Right cardiac atrium (tissue), 5 donors: ENCODE results near the gene ANKZF1. TPM values are rescaled to one million over a fixed set of nuclear protein-coding genes. Genes with fewer than 3 reads are reported as not detected.

Experiments
- ATAC-seq, 2 donors: fragments of 200-7000 bp; cut with Tn5 transposase; one replicate each; pipeline versions ENCODE4 v1.8.0 to v1.9.1; 2020; ENCODE audit warnings: moderate library complexity in 2 of 2, mild to moderate bottlenecking in 1 of 2
- DNase-seq, 3 donors: peaks; one replicate each; pipeline ENCODE4 v3.0.0-alpha.2; 2020
- H3K27ac ChIP-seq: one replicate; pipeline ENCODE4 v1.5.1; 2013; ENCODE audit warnings: mild to moderate bottlenecking, low read length, control low read depth, moderate library complexity
- H3K27me3 ChIP-seq: one replicate; pipeline ENCODE4 v1.6.1; 2013; ENCODE audit not compliant: control insufficient read depth, insufficient read depth
- H3K4me1 ChIP-seq: one replicate; pipeline ENCODE4 v1.6.1; 2013; ENCODE audit warnings: low read length; ENCODE audit not compliant: control insufficient read depth, insufficient read depth
- H3K4me3 ChIP-seq: one replicate; pipeline ENCODE4 v1.5.1; 2013; ENCODE audit warnings: low read length, control low read depth
- H3K9me3 ChIP-seq: one replicate; pipeline ENCODE4 v1.6.1; 2013; ENCODE audit warnings: low read length; ENCODE audit not compliant: control insufficient read depth
- WGBS: extraction: QIAGEN DNeasy Blood & Tissue Kit; methylation state at CpG from one replicate; pipeline ENCODE4 v1.1.7; 2013; 5-methylcytosine and 5-hydroxymethylcytosine counted together
- intact Hi-C, 4 donors: fragments of 100-400 bp; cut with DNase I; formaldehyde crosslinking; loops; one replicate each; pipeline versions ENCODE4 v1.11.0 to v1.14.0; 2022 to 2023
- polyA plus RNA-seq: library from polyadenylated mRNA; stranded (reverse); fragments of 200-250 nt; gene quantifications from one replicate; pipeline ENCODE4 v1.2.3, GENCODE V29; 2013
- total RNA-seq, 4 donors: library from RNA; stranded (reverse); fragmentation: NEBNext Ultra II Directional; extraction: Animal tissue kit (Norgen Biotek cat#: 25700); gene quantifications; one replicate each; pipeline ENCODE4 v1.2.1, GENCODE V29; 2021
- donor health status: healthy with polysubstance abuse.
- donor health status: DM: no; HTN: yes; CAD: no.
- donor health status: DM: no; HTN: no; CAD: no.
- donor health status: DM: no; HTN: yes; CAD: no; lungs with severe emphysema.
- donor health status: DM: yes; HTN: yes; CAD: no.

ANKZF1 gene
- total and polyA plus RNA-seq, 5 donors: 14.9 to 32.0 (median 25.8) TPM

DNA sequence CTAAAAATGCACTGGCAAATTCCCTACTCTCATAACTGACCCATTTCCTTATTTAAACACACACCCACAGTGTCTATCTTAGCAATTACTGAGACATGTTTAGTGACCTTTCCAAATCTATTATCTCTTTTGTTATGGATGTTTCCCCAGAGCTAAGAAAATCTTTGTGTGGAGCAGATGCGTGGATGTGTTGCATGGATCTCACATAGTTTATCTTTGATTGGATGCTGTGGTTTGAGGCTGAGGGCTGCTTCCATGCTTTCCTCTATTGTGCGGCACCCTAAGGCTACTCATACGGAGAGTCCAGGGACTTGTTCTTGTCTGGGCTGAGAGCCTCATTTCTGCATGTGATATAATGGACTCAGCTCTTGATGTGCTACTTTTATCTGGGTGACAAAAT, 4.7 kb downstream of the ANKZF1 start:
- DNase-seq: no peak
- intact Hi-C loops: no loop called here
- WGBS: 72% methylated on average over 3 of the region's 3 CpGs

DNA sequence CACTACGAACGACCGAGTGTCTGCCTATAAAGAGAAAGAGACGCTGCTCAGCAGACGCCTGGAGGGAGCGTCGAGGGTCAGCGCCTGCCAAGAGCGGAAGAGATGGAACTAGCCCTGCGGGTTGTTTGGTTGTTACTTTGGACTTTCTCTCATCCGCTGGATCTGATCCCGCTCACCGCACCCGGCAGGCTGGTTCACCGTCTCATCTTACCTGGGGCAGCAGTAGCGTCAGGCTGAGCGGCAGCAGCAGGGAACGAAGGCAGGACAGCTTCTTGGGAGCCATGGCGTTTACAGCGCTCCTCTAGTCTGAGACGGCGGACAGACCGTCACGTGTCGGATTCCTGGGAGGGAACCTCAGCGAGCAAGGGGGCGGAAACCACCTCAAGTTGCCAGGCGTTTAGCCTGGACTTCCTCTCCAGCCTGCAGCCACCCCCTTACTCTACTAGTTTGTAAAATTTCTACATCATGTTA, 13.7 kb downstream of the ANKZF1 start:
- no peaks in the 10 kb centered on the region for H3K27me3 ChIP-seq
- H3K4me3 ChIP-seq: no peak overlapping the region
- ATAC-seq: no peak
- peak in 2 of 3 donors; percentile 71 to 77 for DNase-seq
- H3K27ac ChIP-seq: no peak overlapping the region
- WGBS: 35% methylated on average over 28 of the region's 28 CpGs
- no peaks in the 10 kb centered on the region for H3K9me3 ChIP-seq
- intact Hi-C loops: loop anchor here in 1 of 4 donors (10.0 kb wide), 1 partner anchor 51 kb away; no protein-coding TSS in a partner anchor
- peaks cover 3% of the 10 kb centered on the region for H3K4me1 ChIP-seq

More for the DNA sequence above, 4.7 kb downstream of the ANKZF1 start:
- H3K9me3 ChIP-seq: no peaks in the 10 kb centered on the region
- no peaks in the 10 kb centered on the region for H3K27me3 ChIP-seq
- H3K27ac ChIP-seq: no peak overlapping the region
- no peak overlapping the region for H3K4me3 ChIP-seq
- no peaks in the 10 kb centered on the region for H3K4me1 ChIP-seq
- ATAC-seq: no peak

DNA sequence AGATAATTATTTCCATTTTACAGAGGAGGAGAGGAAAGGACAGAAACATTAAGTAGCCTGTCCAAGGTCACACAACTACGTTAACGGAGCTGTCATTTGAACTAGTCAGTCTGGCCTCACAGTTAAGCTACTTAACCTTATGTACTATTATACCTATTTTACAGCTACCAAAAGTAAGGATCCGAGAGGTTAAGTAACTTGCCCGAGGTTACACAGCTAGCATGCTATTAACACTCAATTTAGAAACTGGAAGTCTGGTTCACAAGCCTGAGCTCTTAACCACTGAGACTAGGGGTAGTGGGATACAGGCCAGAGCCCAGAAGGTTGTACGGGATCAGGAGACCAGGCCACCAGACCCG, 15.2 kb downstream of the ANKZF1 start:
- no peaks in the 10 kb centered on the region for H3K27me3 ChIP-seq
- peaks cover 11% of the 10 kb centered on the region for H3K4me1 ChIP-seq
- ATAC-seq (no peak), DNase-seq (no peak)
- H3K4me3 ChIP-seq: peak overlapping the region; percentile 48
- intact Hi-C loops: loop anchor here in 1 of 4 donors (10.0 kb wide), 1 partner anchor 50 kb away; no protein-coding TSS in a partner anchor
- H3K27ac ChIP-seq: peak overlapping the region; percentile 68
- 42% methylated on average over 6 of the region's 6 CpGs for WGBS
- H3K9me3 ChIP-seq: no peaks in the 10 kb centered on the region

DNA sequence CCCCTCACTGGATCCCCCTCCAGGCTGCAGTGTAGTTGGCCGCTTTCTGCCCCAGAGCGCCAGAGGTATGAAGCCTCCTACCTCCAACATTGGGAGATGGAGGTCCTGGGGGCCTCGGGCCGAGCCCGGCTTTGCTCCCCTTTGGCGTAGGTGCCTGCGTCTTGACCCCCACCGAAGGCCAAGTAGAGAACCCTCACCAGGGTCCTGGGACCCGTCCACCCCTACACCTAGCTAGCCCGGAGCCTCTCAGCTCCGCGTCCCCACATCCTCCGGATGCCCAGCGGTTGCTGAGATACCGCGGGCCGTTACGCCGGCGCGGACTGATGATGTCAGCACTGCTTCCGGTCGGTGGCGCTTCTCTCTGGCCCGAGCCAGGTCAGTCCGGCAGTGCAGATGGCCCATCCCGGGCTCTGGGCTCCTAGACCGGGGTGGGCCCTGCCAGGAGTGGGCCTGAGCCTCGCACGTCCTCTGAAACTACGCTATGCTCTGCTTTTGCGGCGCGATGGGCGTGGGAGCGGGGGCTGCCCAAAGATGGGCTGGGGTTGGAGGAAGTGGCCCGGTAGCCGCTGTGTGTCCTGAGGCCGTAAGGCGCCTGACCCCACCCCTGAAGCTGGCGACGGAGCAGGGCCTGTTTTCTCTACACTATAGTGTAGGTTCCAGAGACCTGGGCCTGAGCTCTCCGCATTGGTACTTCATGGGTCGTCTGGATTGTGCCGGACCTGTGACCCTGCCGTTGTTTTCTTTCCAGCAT, 15.7 kb downstream of the ANKZF1 start, which contains the start of the genes GLB1L and STK16:
GLB1L (minus strand) TSS at position 297 of the 751 bp plus-strand sequence. CDS start 1,871 bp downstream, outside the sequence.
STK16 (plus strand) TSS at position 332 of the 751 bp plus-strand sequence. CDS start 521 bp downstream, outside the sequence.
- intact Hi-C loops: loop anchor here in 1 of 4 donors (10.0 kb wide), 1 partner anchor 49 kb away; no protein-coding TSS in a partner anchor
- DNase-seq (peak; percentile 96 to 98 (median 98)), ATAC-seq (peak; percentile 93 to 96)
- Histone ChIP-seq H3K27ac (peak within 1 kb of the TSS; percentile 74), H3K9me3 (no peaks in the 10 kb centered on the region), H3K4me3 (peak within 1 kb of the TSS; percentile 48), H3K27me3 (no peaks in the 10 kb centered on the region), H3K4me1 (peaks cover 14% of the 10 kb centered on the region)
- WGBS: under 1% methylated on average over 46 of the region's 46 CpGs

DNA sequence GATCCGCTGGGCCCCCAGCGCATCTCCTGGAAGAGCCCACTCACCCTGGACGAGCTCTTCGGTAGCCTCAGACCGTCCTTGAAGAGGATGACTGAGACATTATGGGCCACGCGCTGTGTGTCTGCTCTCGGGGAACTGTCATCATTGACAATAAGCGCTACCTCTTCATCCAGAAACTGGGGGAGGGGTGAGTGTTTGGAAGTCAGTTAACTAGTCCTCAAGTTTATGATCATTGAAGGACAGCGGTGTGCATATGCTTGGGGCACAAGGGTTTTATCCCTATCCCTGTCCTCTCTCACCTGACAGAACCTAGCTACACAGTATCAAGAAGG, 16.3 kb downstream of the ANKZF1 start:
- DNase-seq (no peak), ATAC-seq (no peak)
- Histone ChIP-seq H3K27ac (peak overlapping the region; percentile 74), H3K9me3 (no peaks in the 10 kb centered on the region), H3K27me3 (no peaks in the 10 kb centered on the region), H3K4me3 (peak overlapping the region; percentile 48), H3K4me1 (peaks cover 15% of the 10 kb centered on the region)
- intact Hi-C loops: loop anchor here in 1 of 4 donors (10.0 kb wide), 1 partner anchor 49 kb away; no protein-coding TSS in a partner anchor
- WGBS: 16% methylated on average over 10 of the region's 10 CpGs

DNA sequence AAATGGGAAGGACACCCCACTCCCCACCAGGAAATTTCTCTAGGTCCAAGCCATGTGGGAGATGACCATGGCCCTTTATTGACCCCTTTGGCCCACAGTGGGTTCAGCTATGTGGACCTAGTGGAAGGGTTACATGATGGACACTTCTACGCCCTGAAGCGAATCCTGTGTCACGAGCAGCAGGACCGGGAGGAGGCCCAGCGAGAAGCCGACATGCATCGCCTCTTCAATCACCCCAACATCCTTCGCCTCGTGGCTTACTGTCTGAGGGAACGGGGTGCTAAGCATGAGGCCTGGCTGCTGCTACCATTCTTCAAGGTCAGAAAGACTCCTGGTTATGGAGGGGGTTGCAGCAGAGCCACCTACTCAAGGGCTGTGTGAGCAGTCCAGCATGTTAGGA, 17.0 kb downstream of the ANKZF1 start:
- no peaks in the 10 kb centered on the region for H3K9me3 ChIP-seq
- peaks cover 15% of the 10 kb centered on the region for H3K4me1 ChIP-seq
- ATAC-seq (no peak), DNase-seq (peak in 1 of 3 donors; percentile 33)
- no peak overlapping the region for H3K4me3 ChIP-seq
- H3K27ac ChIP-seq: no peak overlapping the region
- H3K27me3 ChIP-seq: no peaks in the 10 kb centered on the region
- 93% methylated on average over 10 of the region's 10 CpGs for WGBS
- intact Hi-C loops: loop anchor here in 1 of 4 donors (10.0 kb wide), 1 partner anchor 48 kb away; no protein-coding TSS in a partner anchor

DNA sequence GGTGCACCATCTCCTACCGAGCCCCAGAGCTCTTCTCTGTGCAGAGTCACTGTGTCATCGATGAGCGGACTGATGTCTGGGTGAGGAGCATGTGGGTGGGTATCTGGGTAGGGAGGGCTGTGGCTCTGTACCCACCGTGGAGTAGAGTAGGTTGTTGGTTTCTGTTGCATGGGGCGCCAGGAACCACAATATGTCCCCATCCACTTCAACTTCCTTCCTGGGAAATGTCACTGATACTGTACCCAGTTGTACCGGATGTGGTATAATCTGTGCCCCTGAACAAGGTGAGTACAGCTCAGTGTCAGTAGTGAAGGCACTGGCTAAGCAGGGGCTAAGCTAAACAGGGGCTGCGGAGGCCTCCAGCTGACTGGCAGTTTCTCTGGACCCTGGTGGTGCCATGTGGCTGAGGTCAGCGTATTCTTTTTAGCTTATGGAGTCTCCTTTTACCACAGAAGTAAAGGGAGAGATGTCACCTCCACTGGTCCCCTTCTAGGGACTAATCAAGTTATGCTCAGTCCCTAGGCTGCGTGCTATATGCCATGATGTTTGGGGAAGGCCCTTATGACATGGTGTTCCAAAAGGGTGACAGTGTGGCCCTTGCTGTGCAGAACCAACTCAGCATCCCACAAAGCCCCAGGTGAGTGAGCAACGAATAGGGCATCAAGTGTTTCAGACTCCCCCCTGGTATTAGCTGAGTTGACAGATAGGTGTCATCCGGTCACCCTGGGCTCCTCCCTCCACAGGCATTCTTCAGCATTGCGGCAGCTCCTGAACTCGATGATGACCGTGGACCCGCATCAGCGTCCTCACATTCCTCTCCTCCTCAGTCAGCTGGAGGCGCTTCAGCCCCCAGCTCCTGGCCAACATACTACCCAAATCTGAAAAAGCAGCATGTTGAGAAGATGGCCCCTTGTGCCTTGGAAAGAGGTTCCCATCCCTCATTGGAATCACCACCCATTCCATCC, 18.4 kb downstream of the ANKZF1 start:
- WGBS: 84% methylated on average over 17 of the region's 17 CpGs
- intact Hi-C loops: loop anchor here in 1 of 4 donors (10.0 kb wide), 1 partner anchor 47 kb away; no protein-coding TSS in a partner anchor

DNA sequence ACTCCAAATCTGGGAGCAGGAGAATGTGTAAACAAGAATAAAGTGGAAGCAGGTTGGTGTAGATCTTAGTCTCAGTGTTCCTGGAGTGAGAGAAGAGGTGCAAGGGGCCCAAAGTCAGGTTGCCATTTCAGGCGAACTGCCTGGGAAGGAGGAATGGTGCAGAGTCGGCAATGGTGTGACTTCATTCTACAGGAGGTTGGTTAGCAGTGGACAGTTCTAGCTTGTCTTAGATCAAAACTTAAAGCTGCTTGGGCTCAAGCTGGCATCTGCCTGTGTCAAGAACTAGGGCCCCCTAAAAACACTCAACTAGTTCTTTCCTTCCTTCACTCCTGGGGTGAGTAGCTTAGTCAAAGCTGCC, 19.2 kb downstream of the ANKZF1 start:
- Histone ChIP-seq H3K4me3 (no peak overlapping the region), H3K4me1 (peaks cover 15% of the 10 kb centered on the region), H3K27me3 (no peaks in the 10 kb centered on the region), H3K27ac (peak overlapping the region; percentile 84), H3K9me3 (no peaks in the 10 kb centered on the region)
- DNase-seq (peak in 1 of 3 donors; percentile 23), ATAC-seq (no peak)
- intact Hi-C loops: loop anchor here in 1 of 4 donors (10.0 kb wide), 1 partner anchor 46 kb away; no protein-coding TSS in a partner anchor
- whole genome bisulfite sequencing: 77% methylated on average over 2 of the region's 2 CpGs

More for the DNA sequence above, 18.4 kb downstream of the ANKZF1 start:
- Histone ChIP-seq H3K9me3 (no peaks in the 10 kb centered on the region), H3K4me3 (no peak overlapping the region), H3K27me3 (no peaks in the 10 kb centered on the region), H3K27ac (no peak overlapping the region), H3K4me1 (peaks cover 15% of the 10 kb centered on the region)
- DNase-seq (peak in 1 of 3 donors; percentile 38), ATAC-seq (no peak)

DNA sequence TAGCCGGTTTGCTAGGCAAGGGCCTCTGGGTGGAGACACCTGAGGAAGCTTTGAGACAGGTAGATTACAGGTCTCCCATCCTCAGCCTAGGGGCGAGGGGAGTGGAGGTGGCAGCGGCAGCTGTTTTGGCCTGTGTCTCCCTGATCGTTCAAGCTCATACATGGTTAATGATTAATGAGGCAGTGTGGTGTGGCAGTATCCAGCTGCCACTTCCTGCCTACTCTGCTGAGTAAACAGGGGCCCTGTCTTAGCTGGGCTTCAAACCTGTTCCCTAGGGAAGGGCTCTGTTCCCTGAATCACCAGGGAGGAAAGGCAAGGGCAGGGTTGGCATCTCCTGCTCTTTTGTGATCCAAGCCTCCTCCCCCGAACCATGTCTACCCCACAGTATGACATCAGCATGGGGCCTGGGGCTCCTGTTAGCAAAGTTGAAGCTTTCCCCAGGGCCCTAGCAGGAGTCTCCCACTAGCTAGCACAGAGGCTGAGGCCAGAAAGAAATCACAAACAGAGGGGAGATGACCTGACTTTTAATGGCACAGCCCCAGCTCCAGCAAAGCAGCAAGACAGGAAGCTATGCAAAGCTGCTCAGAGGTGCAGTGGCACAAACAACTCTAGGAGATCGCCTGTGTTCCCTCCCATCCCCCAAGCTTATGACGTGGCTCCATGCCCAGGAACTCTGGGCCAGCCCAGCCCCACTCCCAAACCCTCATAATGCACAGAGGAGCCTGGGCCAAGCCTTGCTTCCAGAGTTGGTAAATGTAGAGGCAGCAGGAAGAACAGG, 19.8 kb downstream of the ANKZF1 start:
- Histone ChIP-seq H3K27me3 (no peaks in the 10 kb centered on the region), H3K27ac (peak overlapping the region; percentile 84), H3K4me1 (peaks cover 15% of the 10 kb centered on the region), H3K4me3 (no peak overlapping the region), H3K9me3 (no peaks in the 10 kb centered on the region)
- intact Hi-C loops: loop anchor here in 1 of 4 donors (10.0 kb wide), 1 partner anchor 45 kb away; no protein-coding TSS in a partner anchor
- WGBS: 31% methylated on average over 7 of the region's 7 CpGs
- DNase-seq (peak; percentile 62 to 84 (median 82)), ATAC-seq (peak in 1 of 2 donors; percentile 35)
